GM18507 (cell line): ENCODE data around the gene NT5M.
"Not testable (repeated sequence)": the region's sequence is repeated elsewhere in the genome, so short reads cannot be mapped to it uniquely, and the experiment has no call there.

Experiments used
- DNase-seq: peaks from one replicate; pipeline ENCODE4 v3.0.0; 2011; ENCODE audit warnings: low read depth; ENCODE audit not compliant: insufficient read length; ENCODE audit errors: extremely low spot score
- FAIRE-seq: peaks from 2 replicates; lab custom pipeline; 2011; peaks lifted over from hg19 to GRCh38; lab: Jason Lieb, UNC

NT5M gene

DNA sequence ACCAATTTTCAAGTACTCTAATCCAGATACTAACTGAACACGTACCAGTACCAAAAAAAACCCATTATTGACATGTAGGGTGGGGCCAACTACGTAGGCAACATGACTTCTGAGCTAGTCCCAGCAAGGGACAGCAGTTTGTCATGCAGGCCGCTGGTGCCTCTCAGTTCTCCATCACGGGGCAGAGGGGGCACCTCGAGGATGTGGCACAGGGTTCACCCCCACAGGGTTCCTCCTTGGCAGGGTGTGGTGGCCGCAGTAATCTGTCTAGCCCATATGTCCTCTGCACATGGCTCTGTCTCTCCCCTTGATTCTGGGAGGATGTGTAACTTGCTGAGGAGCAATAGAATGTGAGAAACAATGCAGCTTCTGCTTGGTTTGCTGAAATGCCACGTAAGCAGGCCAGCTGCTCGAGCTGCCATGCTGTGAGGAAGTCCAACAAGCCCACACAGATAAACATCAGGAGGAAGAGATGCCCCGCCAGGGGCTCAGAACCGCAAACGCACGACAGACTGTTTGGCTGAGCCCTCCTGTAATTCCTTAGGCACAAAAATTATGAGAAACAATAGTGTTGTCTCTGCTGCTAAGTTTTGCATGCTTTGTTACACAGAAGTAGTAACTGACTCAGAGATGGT is 62.4 kb downstream of the NT5M start:
- DNase-seq: no peak
- FAIRE-seq: no peak

DNA sequence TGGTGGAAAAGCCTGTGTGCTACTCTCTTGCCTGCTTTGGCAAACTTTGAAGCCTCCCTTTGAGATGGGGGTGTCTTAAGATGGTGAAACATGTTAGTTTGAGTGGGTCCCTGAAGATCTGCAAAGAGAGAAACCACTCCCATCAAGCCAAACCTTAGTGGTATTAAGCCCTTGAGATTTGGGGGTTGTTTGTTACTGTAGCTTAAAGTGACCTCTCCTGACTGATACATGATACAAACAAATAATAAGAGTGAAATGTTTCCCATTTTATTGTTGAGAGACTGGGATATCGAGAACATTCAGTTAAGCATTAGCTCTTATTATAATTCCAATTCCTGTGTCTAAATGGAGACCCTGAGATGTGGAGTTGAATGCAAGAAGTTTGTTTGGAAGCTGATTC is 63.1 kb downstream of the NT5M start:
- DNase-seq: no peak
- FAIRE-seq: no peak

DNA sequence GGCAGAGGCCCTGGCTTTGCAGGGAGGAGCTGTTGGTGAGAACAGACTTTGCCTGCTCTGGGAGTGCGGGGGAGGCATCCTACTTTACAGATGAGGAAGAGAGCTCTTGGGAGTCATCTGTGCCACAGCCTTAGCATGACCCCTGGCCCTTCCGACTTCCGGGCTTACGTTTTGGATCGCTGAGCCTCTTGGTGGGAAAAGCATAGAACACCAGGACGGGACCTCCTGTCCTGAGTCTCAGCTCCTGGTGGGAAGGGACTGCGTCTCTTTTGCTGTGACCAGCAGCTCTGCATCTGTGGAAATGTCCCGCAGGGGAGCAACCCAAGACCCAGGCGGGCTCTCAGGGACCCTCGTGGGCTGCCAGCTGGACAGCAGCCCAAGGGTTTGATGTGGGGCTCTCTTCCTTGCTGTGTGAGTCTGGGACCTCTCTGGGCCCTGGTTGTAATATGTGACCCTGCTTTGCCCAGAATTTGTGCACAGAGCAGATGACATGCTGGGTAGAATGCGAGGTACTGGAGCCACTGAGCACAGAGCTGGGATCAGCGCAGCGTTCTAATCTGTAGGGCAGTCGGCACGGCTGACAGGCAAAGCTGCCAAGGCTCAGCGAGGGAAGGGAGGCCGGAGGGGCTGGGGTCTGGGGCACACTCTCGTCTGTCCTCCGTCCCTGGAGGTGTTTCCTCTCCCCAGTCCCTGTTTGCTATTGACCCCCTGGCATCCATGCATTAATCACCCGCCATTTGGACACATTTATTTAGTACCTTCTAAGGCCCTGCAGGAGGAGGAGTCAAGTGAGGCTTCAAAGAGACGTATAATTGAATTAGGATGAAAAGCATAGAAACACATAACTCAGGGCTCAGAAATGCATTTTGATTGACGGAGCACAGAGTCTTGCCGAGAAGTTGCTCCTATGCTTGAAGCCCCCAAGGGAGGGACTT is 64.0 kb downstream of the NT5M start:
- no peak for FAIRE-seq
- no peak for DNase-seq

DNA sequence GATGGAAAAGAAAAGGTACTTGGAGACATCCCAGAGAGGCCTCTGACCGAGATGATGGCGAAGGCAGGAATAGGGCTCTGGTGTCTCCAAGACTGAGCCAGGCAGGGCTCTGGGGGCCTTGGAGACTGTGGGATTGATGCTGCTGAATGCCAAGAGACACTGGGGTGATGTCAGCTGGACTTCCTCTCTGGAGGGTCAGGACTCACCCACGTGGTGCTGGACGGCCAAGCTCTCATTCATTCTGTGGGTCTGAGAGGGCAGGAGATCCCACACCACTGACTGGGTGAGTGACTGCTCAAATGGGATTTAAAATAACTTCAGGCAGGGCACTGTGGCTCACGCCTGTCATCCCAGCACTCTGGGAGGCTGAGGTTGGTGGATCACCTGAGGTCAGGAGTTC is 64.8 kb downstream of the NT5M start:
- FAIRE-seq: no peak
- no peak for DNase-seq

DNA sequence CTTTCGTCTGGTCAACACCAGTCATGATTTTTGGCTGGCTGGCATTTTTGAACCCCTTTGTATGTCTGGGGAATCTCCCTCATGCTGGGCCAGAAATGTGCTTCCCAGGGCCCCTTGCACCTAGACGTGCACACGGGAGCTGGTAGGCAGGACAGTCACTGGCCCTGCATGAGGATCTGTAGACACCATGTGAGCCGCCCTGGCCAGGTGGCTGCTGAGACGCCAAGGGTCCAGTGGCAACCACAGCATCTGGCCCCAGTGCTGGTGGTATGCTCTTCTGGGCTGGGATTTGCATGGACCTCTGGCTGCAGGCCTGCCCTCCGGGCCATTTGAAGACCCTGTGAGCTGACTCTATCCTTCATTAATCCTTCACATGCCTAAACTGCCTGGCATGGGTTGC is 67.5 kb downstream of the NT5M start:
- FAIRE-seq (no peak), DNase-seq (no peak)

DNA sequence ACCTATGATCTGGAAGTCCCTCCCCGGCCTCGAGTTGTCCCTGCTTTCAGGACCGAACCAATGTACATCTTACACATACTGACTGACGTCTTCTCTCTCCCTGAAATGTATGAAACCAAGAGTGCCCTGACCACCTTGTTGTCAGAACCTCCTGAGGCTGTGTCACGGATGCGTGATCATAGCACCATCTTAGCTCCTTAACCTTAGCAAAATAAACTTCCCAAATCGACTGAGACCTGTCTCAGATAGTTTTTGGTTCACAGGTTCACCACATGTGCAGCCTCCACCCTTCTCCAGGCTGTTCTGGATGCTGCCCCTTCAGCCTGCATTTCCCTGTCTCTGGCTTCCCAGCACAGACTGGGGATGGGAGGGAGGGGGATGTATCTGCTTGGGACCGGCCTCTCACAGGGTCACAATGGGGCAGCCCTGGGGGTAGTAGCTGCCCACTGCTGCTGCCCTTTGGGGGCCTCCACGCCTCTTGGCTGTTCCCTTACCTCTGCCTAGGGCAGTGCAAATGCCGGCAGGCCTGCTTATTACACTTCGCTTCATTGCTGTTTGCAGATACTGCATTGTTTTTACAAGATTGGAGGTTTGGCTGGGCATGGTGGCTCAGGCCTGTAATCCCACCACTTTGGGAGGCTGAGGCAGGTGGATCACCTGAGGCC is 69.8 kb downstream of the NT5M start:
- FAIRE-seq (no peak), DNase-seq (no peak)

DNA sequence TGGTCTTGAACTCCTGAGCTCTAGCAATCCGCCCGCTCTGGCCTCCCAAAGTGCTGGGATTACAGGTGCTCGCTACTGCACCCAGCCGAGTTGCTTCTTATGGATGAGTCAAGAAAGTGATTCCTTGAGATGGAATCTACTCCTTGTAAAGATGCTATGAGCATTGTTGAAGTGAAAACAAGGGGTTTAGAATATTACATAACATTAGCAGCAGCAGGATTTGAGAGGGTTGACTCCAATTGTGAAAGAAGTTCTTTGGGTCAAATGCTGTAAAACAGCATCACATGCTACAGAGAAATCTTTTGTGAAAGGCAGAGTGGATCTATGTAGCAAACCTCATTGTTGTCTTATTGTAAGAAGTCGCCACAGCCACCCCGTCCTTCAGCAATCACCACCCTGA is 72.7 kb downstream of the NT5M start:
- DNase-seq (no peak), FAIRE-seq (no peak)

DNA sequence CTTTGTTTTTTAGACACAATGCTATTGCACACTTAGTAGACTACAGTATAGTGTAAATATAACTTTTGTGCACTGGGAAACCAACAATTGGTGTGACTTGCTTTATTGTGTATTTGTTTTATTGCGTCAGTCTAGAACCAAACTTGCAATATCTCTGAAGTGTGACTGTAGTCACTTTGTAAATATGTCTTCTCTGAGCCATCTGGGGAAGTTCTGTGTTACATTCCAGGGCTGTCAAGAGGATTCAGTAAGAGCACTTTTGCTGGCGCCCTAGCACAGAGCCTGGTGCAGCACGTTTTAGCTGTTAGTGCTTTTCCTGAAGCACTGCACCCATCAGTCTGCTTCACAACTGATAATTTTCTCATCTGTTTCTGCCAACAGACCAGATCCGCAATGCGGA is 73.2 kb downstream of the NT5M start:
- no peak for DNase-seq
- no peak for FAIRE-seq

DNA sequence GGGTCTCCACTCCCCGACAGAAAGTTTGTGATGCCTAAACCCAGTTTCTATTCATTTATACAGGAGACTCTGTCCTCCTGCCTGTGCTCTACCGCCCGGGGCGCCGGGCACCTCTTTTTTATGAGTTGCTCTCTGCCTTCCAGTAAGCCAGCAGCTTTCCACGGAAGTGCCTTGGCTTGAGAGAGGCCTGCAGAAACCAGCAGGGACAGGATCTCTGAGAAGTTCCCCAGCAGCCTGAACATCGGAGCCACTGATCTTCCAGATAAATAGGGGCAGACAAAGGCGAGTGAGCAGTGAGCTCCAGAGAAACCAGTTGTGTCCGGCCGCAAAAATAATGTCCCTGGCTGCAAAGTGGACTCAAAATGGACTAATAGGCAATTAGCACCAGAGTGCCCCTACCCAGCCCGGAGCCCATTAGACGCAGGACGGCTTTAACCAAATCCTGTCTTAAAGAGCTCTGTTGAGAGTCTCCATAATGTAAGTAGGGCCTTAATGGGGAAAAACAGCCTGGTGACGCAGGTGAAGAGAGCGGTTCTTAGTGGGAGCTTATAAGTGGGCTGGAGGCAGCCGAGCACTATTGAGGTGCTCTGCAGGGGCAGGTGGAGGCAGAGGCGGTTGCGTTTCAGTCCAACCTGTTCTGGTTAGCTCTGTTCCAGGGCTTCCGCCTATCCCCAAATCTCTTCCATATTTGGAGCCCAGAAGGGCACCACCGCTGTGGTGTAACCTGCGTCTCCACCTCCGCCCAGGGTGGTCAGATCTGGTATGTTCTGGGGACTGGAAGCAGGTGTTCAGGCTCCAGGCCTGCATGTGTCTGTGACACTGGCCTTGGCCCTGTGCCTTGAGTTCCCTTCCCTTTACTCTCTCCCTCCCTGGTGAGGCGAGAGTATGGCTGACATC is 74.1 kb downstream of the NT5M start:
- DNase-seq (no peak), FAIRE-seq (no peak)

DNA sequence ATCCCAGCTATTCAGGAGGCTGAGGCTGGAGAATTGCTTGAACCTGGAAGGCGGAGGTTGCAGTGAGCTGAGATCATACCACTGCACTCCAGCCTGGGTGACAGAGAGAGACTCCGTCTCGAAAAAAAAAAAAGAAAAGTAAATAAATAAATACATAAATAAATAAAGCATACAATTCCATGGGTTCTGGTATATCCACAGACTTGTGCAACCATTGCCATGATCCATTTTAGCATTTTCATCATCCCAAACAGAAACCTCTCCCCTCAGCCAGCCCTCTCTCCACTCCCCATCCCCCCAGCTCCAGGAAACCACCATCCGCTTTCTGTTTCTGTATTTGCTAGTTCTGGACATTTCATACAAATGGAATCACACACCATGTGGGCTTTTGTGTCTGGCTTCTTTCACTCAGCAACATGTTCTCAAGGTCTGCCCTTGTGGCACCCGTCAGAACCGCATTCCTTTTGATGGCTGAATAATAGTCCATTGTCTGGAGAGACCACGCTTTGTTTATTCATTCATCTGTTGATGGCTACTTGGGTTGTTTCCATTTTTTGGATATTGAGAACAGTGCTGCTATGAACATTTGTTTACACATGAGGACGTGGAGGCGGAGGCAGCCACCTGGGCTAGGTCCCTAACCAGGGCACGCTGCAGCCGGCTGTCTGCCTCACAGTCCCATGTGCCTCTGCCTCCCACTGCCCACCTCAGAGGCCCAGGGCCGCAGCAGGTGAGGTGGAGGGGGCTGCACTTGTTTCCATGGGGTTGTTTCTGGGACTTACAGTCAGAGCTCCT is 76.2 kb downstream of the NT5M start:
- no peak for DNase-seq
- FAIRE-seq: no peak

DNA sequence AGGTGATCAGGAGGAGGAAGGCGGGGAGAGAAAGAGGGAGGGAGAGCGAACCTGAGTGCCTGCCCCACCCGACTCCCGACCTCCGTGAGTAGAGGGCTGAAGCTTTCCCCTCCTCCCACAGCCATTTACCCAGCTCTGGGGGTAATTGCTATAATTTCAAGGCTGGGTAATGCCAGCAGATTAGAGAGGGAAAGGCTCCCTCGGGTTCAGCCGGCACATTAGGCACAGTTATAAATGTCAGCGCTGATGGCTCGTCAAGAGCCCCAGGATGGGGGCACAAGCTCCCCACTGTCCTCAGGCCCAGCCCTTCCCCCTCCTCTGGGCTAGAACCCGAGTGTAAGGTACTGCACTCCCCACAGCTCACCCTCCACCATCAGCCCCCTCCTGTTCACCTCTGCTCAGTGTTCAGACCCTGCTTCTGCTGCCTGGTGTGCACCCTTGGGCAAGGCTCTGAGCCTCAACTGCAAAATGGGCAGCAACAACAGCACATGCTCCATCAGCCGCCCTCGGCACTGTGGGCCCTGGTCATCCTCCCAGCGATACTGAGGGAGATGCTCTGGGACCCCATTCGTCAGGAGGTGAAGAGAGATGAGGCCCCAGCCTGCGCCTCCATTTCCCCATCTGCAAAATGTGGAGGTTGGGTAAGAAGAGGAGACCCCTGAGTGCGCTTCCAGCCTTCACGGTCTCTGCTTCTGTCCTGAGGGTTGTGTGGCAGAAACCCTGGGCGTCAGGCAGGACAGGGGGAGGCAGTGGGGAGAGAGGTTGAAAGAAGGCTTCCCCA is 77.2 kb downstream of the NT5M start:
- DNase-seq (no peak), FAIRE-seq (no peak)

DNA sequence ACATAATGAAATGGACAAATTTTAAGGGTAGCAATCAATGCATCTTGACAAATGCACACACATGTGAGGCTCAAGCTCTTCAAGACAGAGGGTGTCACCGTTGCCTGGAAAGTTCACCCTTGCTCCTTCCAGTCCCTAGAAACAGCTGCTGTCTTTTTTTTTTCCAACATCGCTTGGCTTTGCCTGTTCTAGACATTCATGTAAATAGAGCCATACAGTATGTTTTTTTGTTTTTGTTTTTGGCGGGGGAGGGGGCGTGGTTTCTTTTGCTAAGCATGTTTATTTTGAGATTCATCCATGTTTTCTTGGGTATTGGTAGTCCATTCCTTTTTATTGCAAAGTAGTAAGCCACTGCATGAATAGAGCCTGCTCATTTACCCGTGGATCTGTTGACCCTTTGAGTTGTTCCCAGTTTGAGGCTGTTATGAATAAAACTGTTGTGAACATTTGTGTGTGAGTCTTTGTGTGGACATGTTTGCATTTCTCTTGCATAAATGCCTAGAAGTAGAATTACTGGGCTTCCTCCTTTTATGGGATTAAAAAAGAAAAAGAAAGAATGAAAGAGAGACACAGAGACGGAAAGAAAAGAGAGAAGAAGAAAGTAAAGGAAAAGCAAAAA is 78.4 kb downstream of the NT5M start:
- DNase-seq (no peak), FAIRE-seq (no peak)

DNA sequence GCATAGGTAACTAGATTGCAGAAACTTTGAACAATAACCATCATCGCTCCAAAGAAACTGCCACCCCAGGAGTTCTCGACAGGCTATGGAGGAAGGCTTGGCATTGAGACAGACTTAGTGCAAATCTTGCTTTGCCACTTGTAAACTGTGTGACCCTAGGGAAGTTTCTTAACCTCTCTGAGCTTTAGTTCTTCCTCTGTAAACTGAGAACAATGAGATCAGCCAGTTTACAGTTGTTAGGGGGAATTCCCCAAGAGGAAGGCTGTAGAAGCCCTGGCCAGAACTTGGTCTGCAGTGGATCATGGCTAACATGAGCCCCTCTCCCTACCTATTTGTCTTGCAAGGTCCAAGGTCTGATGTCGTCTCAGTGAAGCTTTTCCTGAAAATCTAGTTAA is 78.9 kb downstream of the NT5M start:
- DNase-seq (no peak), FAIRE-seq (no peak)

DNA sequence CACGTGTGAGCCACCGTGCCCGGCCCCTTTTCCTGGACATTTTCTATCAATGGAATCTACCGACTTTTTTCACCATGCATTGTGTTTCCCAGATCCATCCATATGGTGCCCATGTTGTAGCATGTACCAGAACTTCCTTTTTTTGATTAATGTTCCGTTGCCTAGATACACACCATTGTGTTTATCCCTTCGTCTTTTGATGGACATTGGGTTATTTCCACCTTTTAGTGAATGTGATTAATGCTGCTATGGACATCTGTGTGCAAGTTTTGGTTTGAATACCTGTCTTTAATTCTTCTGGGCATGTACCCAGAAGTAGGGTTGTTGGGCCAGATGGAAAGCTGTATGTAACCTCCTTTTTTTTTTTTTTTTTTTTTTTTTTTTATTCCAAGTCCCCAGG is 79.8 kb downstream of the NT5M start:
- FAIRE-seq: no peak
- DNase-seq: no peak

DNA sequence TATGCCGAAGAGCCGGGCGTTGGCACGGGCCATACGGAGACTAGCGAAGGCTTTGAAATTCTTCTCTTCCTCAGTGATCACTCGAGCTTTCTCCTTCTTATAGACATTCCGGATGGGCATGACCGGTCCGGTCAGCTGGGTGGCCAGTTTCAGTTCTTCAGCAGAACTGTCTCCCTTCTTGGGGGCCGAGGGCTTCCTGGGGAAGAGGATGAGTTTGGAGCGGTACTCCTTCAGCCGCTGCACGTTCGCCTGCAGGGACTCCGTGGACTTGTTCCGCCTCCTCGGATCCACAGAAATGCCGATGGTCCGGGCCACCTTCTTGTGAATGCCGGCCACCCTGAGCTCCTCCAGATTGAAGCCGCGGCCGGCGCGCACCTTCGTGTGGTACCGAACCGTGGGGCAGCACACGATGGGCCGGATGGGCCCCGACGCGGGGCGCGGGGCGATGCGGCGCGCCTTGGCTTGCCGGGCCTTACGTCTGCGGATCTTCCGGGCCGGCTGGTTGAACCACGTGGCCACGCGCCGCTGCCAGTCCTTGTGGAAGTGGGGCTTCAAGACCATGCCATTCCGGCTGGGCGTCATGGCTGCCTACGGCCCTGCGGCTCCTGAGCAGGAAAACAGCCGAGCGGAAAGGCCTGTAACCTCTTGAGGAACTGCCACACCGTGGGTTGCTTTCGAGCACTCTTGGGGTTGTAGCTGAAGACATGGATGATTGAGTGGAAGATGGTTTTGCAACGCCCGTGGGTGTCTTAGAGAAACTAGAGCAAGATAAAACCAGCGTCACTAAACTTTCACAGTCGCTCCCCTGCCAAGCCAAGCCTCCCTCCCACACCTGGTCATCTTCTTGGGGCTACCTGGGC is 80.5 kb downstream of the NT5M start:
- not testable (repeated sequence) for DNase-seq, FAIRE-seq

DNA sequence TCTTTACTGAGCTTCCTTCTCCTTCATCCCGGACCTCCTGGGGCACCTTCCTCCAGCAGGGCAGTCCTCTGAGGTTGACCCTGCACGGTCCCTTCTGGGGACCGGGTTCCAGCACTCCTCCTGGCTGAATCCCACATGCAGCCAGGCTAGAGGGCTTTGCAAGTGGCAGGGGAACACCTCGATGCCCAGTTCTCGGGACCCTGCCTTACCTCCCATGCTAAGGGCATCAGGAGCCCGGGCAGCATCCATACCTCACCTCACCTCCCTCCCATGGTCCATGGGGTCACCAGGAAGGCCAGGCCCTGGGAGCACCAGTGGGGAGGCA is 81.1 kb downstream of the NT5M start:
- DNase-seq: no peak
- FAIRE-seq: no peak

DNA sequence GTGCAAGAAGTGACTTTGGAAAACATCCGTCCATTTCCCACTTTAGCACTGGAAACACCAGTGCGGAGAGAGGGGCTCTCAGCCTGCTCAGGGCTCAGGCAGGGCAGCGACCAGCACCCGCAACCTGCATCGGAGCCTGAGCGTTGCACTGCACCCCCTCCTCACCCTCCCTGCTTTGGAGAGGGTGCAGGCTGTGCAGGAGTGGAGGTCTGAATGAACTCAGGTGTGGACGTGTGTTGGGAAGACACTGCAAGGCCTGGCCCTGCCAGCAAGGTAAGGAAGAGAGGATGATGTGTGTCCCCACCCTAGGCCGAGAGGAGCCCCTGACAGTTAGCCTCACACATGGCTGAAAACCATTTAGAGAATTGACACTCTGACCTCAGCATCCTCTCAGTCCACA is 81.8 kb downstream of the NT5M start:
- DNase-seq (no peak), FAIRE-seq (no peak)
